ENCODE measurements around the gene EXOC7.

The EXOC7 gene

DNA sequence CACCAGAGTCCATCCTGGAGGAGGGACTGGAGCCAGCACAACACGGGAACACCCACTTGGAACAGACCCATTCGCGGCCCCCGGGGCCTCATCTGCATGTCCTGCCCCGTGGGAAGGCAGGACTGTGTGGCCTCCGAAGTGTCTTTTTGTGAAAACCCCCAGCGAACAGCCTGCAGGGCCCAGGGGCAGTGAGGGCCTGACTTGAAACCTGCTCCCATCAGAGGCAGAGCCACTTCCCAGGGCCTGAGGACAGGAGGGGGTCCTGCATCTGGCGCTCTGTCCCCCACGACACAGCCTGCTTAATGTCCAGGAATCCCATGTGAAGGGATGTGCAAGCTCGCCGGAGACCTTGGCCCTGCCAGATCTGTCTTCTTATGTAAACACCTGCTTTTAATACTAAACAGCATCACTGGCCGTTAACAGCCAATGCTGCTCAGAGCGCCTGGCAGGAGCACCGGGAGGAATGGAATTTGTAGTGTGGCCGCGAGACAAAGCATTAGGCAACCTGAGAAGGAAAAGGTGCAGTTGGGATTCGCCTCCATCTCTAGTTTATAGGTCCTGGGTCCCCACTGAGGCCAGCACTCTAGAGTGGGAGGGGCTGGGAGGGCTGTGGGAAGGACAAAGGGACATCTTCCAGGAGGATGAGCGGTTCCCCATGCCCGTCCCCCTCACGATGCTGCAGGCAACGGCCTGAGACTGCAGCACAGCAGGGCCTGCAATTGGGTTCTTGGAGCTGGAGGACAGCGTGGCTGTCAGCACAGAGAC lies 66.9 kb downstream of the EXOC7 start:
- DNase-seq: peak; percentile 23

DNA sequence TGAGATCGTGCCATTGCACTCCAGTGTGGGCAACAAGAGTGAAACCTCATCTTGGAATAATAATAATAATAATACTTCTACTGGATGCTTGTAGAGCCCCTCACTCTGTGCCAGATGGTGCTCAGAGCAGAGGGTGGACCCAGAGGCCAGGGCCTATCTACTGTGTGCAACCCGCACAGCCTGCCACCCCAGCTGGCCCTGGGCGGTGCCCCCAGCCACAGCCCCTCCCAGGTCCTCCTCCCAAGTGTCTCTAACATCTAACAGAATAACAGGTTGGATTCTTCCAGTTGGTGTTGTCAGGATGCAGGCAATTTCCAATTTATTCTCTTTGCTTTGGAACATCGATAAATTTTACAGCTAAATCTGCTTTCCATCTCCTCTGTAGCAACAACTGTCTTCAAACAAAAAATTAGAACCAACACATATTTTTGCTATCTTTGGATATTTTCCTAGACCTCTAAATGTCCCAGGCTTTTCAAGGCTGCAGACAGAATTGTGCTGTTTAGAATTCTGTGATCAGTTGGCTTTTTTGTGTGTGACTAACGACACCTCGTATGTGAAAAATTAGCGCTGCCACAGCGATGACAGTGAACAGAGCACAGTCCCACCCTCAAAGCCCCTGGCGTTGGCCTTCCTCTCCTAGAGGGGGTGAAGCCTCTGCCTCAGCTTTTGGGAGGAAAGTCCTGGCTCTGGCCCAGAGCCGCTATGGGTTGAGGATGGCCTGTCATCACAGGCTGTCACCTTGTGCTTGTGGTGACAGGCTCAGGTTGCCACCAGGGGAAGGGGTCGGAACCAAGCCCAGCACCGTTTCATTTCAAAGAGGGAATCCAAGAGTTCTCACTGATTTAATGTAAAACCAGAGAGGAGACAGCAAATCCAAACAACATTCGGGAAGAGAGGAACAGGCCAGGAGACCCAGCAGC lies 68.9 kb downstream of the EXOC7 start:
- no peak for DNase-seq

DNA sequence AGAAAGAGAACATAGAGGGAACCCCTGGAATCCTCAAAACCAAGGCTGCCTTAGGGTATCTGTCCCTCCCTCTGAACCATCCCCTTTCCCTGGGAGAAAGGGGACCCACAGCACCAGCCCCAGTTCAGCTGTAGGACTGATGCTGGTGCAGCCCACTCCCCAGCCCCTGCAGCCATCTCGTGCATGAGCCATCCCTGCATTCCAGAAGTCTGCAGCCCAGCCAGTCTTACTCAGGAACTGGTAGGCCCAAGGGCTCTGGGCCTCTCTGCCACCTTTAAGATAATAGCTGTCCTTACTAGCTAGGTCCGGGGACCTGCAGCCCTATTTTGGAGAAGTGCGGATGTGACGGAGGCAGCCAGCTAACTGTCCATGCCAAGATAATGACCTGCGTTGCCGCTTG lies 70.4 kb downstream of the EXOC7 start:
- no peak for DNase-seq

DNA sequence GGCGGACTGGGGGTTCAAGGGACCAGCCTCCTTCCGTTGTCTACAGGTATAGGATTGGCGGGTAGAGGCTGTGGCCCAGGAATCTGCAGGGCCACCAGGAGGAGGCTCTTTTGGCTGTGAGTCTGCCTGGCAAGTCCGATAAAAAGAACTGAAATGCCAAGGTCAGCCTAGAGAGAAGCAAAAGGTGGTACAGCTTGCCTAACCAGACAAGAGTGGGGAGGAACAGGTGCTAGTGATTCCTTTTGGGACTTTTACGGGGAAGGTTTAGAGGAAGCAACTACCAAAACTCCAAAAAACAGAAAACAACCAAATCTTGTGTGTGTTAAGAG lies 70.8 kb downstream of the EXOC7 start:
- no peak for DNase-seq

DNA sequence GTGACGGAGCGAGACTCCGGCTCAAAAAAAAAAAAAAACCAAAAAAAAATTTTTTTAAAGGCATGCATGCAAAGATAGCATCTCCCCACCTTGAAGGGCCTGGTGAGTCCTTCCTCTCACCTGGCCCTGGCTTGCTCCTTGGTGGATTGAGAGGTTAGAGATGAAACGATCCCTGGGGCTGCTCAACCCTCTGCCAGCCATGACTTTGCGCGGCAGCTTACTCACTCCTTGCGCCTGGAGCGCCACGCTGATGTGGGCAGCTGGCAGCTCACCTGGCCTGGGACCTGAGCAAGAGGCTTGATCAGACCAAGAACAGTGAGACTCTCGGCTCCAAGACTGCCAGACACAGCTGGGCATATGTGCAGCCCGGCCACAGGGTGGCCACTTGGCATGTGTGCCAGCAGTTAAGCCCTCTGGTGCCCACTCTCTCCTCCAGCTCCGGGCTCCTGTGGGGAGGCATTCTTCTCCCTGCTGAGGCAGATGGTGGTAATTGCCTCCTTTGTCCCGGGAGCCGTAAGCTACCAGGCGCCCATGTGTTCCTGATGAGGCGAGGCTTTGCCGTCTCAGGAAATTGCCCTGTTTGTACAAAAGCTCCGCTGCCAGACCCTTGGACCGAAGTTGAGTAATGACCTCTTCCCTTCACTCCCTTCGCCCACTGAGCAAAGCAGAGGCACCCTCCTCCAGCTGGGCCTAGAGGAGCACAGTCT lies 71.4 kb downstream of the EXOC7 start:
- DNase-seq: peak; percentile 39
